Transverse colon (tissue), 4 donors: ENCODE measurements around the gene CHST3. TPM values are rescaled to one million over a fixed set of nuclear protein-coding genes. Genes with fewer than 3 reads are reported as not detected.

Experiments
- DNase-seq: peaks from one replicate; pipeline ENCODE4 v3.0.0-alpha.2; 2019
- H3K27ac ChIP-seq, 4 donors: fragments of 200-600 bp; sonication (generic); 2 replicates each; pipeline ENCODE4 v1.5.1; 2016 to 2018; ENCODE audit warnings: inconsistent platforms in 4 of 4
- H3K27me3 ChIP-seq: fragments of 200-600 bp; sonication (generic); 2 replicates; pipeline ENCODE4 v1.5.1; 2017; ENCODE audit warnings: inconsistent platforms
- H3K36me3 ChIP-seq, 4 donors: fragments of 200-600 bp; sonication (generic); 2 replicates each; pipeline ENCODE4 v1.5.1; 2017 to 2019; ENCODE audit warnings: inconsistent platforms in 4 of 4
- H3K4me1 ChIP-seq, 4 donors: fragments of 200-600 bp; sonication (generic); 2 replicates each; pipeline ENCODE4 v1.5.1; 2017 to 2020; ENCODE audit warnings: inconsistent platforms in 4 of 4
- H3K4me3 ChIP-seq, 4 donors: fragments of 200-600 bp; sonication (generic); 1 replicate in 1 of 4; 2 replicates in 3 of 4; pipeline versions ENCODE4 v1.5.1 to v1.6.1; 2017 to 2019; ENCODE audit warnings: inconsistent platforms in 4 of 4
- H3K9me3 ChIP-seq, 2 donors: fragments of 200-600 bp; sonication (generic); 2 replicates each; pipeline ENCODE4 v1.5.1; 2017 to 2019; ENCODE audit warnings: inconsistent platforms in 2 of 2
- CTCF ChIP-seq, 5 experiments: fragments of 200-600 bp in 3 of 5; fragments of 450-650 bp in 2 of 5; sonication (generic) in 3 of 5; IDR thresholded peaks; 1 replicate in 2 of 5; 2 replicates in 3 of 5; pipeline ENCODE4 v1.5.1; 2016 to 2017; ENCODE audit warnings: antibody characterized with exemption in 5 of 5, inconsistent platforms in 3 of 5, mild to moderate bottlenecking in 2 of 5, moderate library complexity in 1 of 5
- EP300 ChIP-seq: sonication (generic); formaldehyde crosslinking; IDR thresholded peaks from one replicate; pipeline ENCODE4 v1.6.1; 2017; ENCODE audit warnings: antibody characterized with exemption, low read depth
- POLR2A ChIP-seq: fragments of 450-650 bp; IDR thresholded peaks from one replicate; pipeline ENCODE4 v1.6.1; 2016; ENCODE audit warnings: antibody characterized with exemption, mild to moderate bottlenecking, moderate library complexity
- POLR2AphosphoS5 ChIP-seq, 3 donors: sonication (generic); formaldehyde crosslinking; IDR thresholded peaks; one replicate each; pipeline ENCODE4 v1.6.1; 2016; ENCODE audit warnings: antibody characterized with exemption in 3 of 3
- WGBS, 2 donors: methylation state at CpG; one replicate each; pipeline ENCODE4 v1.1.5; 2018; ENCODE audit warnings: low coverage in 1 of 2; 5-methylcytosine and 5-hydroxymethylcytosine counted together
- in situ Hi-C, 4 donors: fragments of 200-750 bp; cut with MboI; loops; one replicate each; pipeline versions ENCODE4 v1.15.0 to v1.15.1; 2017; ENCODE audit warnings: low sequenced_read_pairs in 3 of 4, low pct_ligation_motif_present in 1 of 4, low pct_unique_long_range_greater_than_20kb in 1 of 4
- intact Hi-C: fragments of 100-400 bp; cut with DNase I; formaldehyde crosslinking; loops from one replicate; pipeline ENCODE4 v1.15.1; 2023; ENCODE audit warnings: low total_unique reads
- total RNA-seq, 4 donors: library from RNA; depleted of rRNA; stranded (reverse); fragments of >200 nt; gene quantifications; one replicate each; pipeline ENCODE4 v1.1.0, GENCODE V29; 2016

The CHST3 gene
- total RNA-seq, 4 donors from 2014 or later, result 1.6 to 10.5 (median 3.9) TPM

GRCh38 chr10:72011976-72012512 lies 47.8 kb downstream of the CHST3 start:
- in situ Hi-C loops (no loop called here), intact Hi-C loops (no loop called here)
- peaks cover 21 to 40% (median 28%) of the 10 kb centered on the region in 4 donors for H3K4me1 ChIP-seq
- WGBS, 2 donors, result 85 to 86% methylated on average over 4 to 7 of the region's 7 CpGs
- H3K36me3 ChIP-seq, result no peaks in the 10 kb centered on the region
- H3K27me3 ChIP-seq, result no peaks in the 10 kb centered on the region
- TF ChIP-seq POLR2A (no peak), EP300 (no peak), POLR2AphosphoS5 (IDR thresholded peaks at IDR 0.05) (no peak), CTCF (IDR thresholded peaks at IDR 0.05) (no peak)
- no peak for DNase-seq
- peak overlapping the region in 1 of 4 donors; percentile 94 for H3K27ac ChIP-seq
- no peak overlapping the region for H3K4me3 ChIP-seq
- no peaks in the 10 kb centered on the region for H3K9me3 ChIP-seq

DNA sequence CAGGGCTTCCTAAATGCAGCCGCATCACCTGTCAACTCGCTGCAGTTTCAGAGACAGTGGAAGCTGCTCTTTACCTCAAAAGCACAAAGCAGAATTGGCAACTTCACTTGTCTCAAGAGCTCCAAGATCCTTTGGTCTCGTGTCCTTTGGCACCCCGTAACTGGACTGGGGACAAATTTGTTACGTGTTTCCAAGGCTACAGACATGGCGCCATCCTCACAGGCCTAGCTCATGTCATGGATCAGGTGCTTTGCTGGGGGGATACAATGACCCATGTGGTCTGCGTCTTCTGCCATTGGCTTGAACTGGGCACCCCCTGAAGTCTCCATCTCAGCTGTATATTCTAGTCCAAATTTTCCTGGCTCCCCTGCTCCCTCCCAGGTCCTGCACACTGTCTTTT lies 48.6 kb downstream of the CHST3 start:
- H3K9me3 ChIP-seq, result no peaks in the 10 kb centered on the region
- WGBS, 2 donors, result 89% methylated on average over 7 of the region's 7 CpGs; no CpG with 5 or more reads in 1 of the 2 donors
- peak overlapping the region in 1 of 4 donors; percentile 94 for H3K27ac ChIP-seq

DNA sequence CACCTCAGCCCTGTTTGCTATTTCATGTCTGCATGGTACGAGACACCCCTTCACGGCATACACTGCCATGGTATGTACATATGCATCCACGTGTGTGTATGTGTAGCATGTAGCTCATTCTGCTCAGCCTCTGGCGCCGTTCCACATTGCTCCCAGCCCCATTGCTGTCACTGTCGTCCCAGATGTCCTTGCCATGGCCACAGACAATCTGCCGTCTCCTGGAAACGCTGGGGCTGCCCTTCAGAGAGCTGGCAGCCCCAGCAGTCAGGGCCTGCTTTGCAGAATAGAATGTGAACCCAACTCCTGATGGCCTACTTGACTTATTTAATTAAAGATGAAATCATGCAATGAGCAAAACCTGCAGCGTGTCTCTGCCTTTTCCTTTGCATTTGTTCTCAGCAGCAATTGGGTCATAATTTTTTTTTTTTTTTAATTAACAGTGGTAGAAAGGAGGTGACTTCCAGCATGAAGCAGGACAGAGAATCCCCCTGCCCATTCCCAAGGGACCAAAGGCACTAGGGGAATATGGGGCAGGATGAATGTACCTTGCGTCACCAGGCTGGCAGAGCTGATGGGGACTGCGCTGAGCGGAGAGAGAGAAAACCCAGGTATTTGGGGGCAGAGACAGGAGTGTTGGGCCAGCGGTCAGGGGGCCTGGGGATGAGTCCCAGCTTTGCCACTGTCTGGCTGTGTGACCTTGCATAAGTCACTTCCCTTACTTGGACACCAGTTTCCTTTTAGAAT lies 49.2 kb downstream of the CHST3 start:
- no peak for TF ChIP-seq EP300
- no peak for TF ChIP-seq POLR2A
- no peak for TF ChIP-seq CTCF (IDR thresholded peaks at IDR 0.05)
- no peak for TF ChIP-seq POLR2AphosphoS5 (IDR thresholded peaks at IDR 0.05)
- no peaks in the 10 kb centered on the region for H3K36me3 ChIP-seq
- 82 to 94% methylated on average over 8 to 13 of the region's 13 CpGs for WGBS, 2 donors
- H3K27me3 ChIP-seq, result no peaks in the 10 kb centered on the region
- peaks cover 21 to 43% (median 29%) of the 10 kb centered on the region in 4 donors for H3K4me1 ChIP-seq
- no peaks in the 10 kb centered on the region for H3K9me3 ChIP-seq
- H3K4me3 ChIP-seq, result no peak overlapping the region
- intact Hi-C loops (no loop called here), in situ Hi-C loops (no loop called here)
- peak overlapping the region in 1 of 4 donors; percentile 52 for H3K27ac ChIP-seq
- no peak for DNase-seq

More for the DNA sequence above, 48.6 kb downstream of the CHST3 start:
- H3K36me3 ChIP-seq, result no peaks in the 10 kb centered on the region
- H3K27me3 ChIP-seq, result no peaks in the 10 kb centered on the region
- intact Hi-C loops (no loop called here), in situ Hi-C loops (no loop called here)
- H3K4me3 ChIP-seq, result no peak overlapping the region
- DNase-seq, result no peak
- H3K4me1 ChIP-seq, result peaks cover 21 to 47% (median 32%) of the 10 kb centered on the region in 4 donors
- TF ChIP-seq POLR2A (no peak), EP300 (no peak), CTCF (IDR thresholded peaks at IDR 0.05) (no peak), POLR2AphosphoS5 (IDR thresholded peaks at IDR 0.05) (no peak)

GRCh38 chr10:72014197-72014596 lies 50.0 kb downstream of the CHST3 start:
- intact Hi-C loops (no loop called here), in situ Hi-C loops (no loop called here)
- H3K36me3 ChIP-seq, result no peaks in the 10 kb centered on the region
- 78% methylated on average over 2 of the region's 2 CpGs; no CpG with 5 or more reads in 1 of the 2 donors for WGBS, 2 donors
- peaks cover 13 to 36% (median 23%) of the 10 kb centered on the region in 4 donors for H3K4me1 ChIP-seq
- H3K27me3 ChIP-seq, result no peaks in the 10 kb centered on the region
- no peaks in the 10 kb centered on the region for H3K9me3 ChIP-seq
- H3K4me3 ChIP-seq, result no peak overlapping the region
- peak overlapping the region in 1 of 4 donors; percentile 52 for H3K27ac ChIP-seq
- no peak for TF ChIP-seq POLR2A
- no peak for TF ChIP-seq EP300
- no peak for TF ChIP-seq CTCF (IDR thresholded peaks at IDR 0.05)
- no peak for TF ChIP-seq POLR2AphosphoS5 (IDR thresholded peaks at IDR 0.05)
- DNase-seq, result no peak
